K562 (cell line): ENCODE data around the gene OR2F1. TPM values are rescaled to one million over a fixed set of nuclear protein-coding genes. Genes with fewer than 3 reads are reported as not detected.

Source experiments
- ATAC-seq: fragments of 200-7000 bp; cut with Tn5 transposase; 3 replicates; pipeline ENCODE4 v1.9.1; 2020; ENCODE audit warnings: moderate library complexity
- BruUV-seq: library from RNA; stranded (reverse); fragments of 400-500 nt; replicated peaks from 2 replicates; lab custom pipeline; 2021; lab: Mats Ljungman, UMichigan
- CTCF ChIA-PET: fragments of 300-600 bp; formaldehyde crosslinking; extraction: SDS; loops from one replicate; lab custom pipeline; 2021; ENCODE audit warnings: low intra/inter-chr PET ratio; lab: Yijun Ruan, JAX
- POLR2A ChIA-PET: fragments of 300-600, 350-650 bp; sonication (Branson Sonifier 250); formaldehyde crosslinking; extraction: SDS; loops from one replicate; lab custom pipeline; 2021; ENCODE audit warnings: antibody characterized with exemption, inconsistent platforms; lab: Yijun Ruan, JAX
- DNase-seq, 4 experiments: peaks; one replicate each; pipeline versions ENCODE4 v3.0.0 to v3.0.0-alpha.2; 2011 to 2018; ENCODE audit warnings: low spot score in 3 of 4, mixed read lengths in 3 of 4; ENCODE audit errors: extremely low read depth in 1 of 4
- FAIRE-seq: peaks from 2 replicates; lab custom pipeline; 2011; peaks lifted over from hg19 to GRCh38; lab: Jason Lieb, UNC
- H2AFZ ChIP-seq: 2 replicates; pipeline ENCODE4 v1.6.0; 2011; ENCODE audit warnings: low read depth, low read length, control low read depth, inconsistent platforms
- H3K27ac ChIP-seq: fragments of 200-600 bp; 3 replicates; pipeline ENCODE4 v1.8.0; 2011; ENCODE audit warnings: low read depth, mild to moderate bottlenecking, control low read depth, inconsistent platforms, low read length, moderate library complexity, mixed read lengths; ENCODE audit errors: extremely low read depth
- H3K27me3 ChIP-seq, 2 experiments: fragments of 300-600 bp in 1 of 2; 2 replicates in 1 of 2; 3 replicates in 1 of 2; pipeline versions ENCODE4 v1.6.0 to v1.8.0; 2011; ENCODE audit warnings: inconsistent platforms in 2 of 2, low read length in 2 of 2, mild to moderate bottlenecking in 1 of 2, mixed read lengths in 1 of 2, moderate library complexity in 1 of 2; ENCODE audit not compliant: control insufficient read depth in 2 of 2, insufficient read depth in 2 of 2
- H3K36me3 ChIP-seq: fragments of 300-600 bp; 3 replicates; pipeline ENCODE4 v1.8.0; 2011; ENCODE audit warnings: mild to moderate bottlenecking, low read length, inconsistent platforms; ENCODE audit not compliant: control insufficient read depth, insufficient read depth
- H3K4me1 ChIP-seq, 2 experiments: fragments of 200-600 bp in 1 of 2; replicated peaks in 1 of 2; 2 replicates in 1 of 2; 3 replicates in 1 of 2; pipeline versions ENCODE4 v1.5.1 to v1.8.0; 2011; ENCODE audit warnings: inconsistent platforms in 2 of 2, low read length in 2 of 2, mild to moderate bottlenecking in 1 of 2, mixed read lengths in 1 of 2, moderate library complexity in 1 of 2; ENCODE audit not compliant: control insufficient read depth in 2 of 2, insufficient read depth in 2 of 2
- H3K4me2 ChIP-seq: 2 replicates; pipeline ENCODE4 v1.6.1; 2011; ENCODE audit warnings: low read length, control low read depth, inconsistent platforms, mixed read lengths; ENCODE audit not compliant: insufficient read depth
- H3K4me3 ChIP-seq: fragments of 200-600 bp; sonication (generic), shearing (Covaris generic); 2 replicates; pipeline ENCODE4 v1.5.1; 2016; ENCODE audit warnings: control low read depth, inconsistent platforms
- H3K79me2 ChIP-seq: fragments of 200-600 bp; 3 replicates; pipeline ENCODE4 v1.8.0; 2011; ENCODE audit warnings: low read length, inconsistent platforms; ENCODE audit not compliant: control insufficient read depth, insufficient read depth
- H3K9ac ChIP-seq, 2 experiments: 2 replicates each; pipeline versions ENCODE4 v1.6.0 to v1.6.1; 2011; ENCODE audit warnings: low read depth in 2 of 2, low read length in 2 of 2, control low read depth in 1 of 2, inconsistent platforms in 1 of 2, mild to moderate bottlenecking in 1 of 2, mixed read lengths in 1 of 2; ENCODE audit not compliant: insufficient read depth in 1 of 2
- H3K9me1 ChIP-seq: one replicate; pipeline ENCODE4 v1.6.0; 2011; ENCODE audit warnings: inconsistent platforms, mild to moderate bottlenecking, low read length, moderate library complexity; ENCODE audit not compliant: control insufficient read depth, insufficient read depth
- H3K9me3 ChIP-seq: replicated peaks from 2 replicates; pipeline ENCODE4 v1.5.1; 2011; ENCODE audit warnings: low read depth, low read length, inconsistent platforms; ENCODE audit not compliant: control insufficient read depth, insufficient read depth
- H4K20me1 ChIP-seq: replicated peaks from 2 replicates; pipeline ENCODE4 v1.6.1; 2011; ENCODE audit warnings: low read length, inconsistent platforms, mixed read lengths; ENCODE audit not compliant: control insufficient read depth, insufficient read depth
- ATF7 ChIP-seq: fragments of 450-650 bp; IDR thresholded peaks from 2 replicates; pipeline ENCODE4 v1.7.1; 2014; ENCODE audit warnings: mild to moderate bottlenecking, moderate library complexity
- CEBPG ChIP-seq, 3 experiments: fragments of 200-800 bp in 1 of 3; sonication (Bioruptor generic) in 1 of 3; sonication (generic) in 1 of 3; formaldehyde crosslinking in 1 of 3; IDR thresholded peaks in 2 of 3; conservative IDR thresholded peaks in 1 of 3; 2 replicates each; pipeline versions ENCODE4 v1.6.1 to v1.8.0; 2016 to 2022; ENCODE audit warnings: missing compliant biosample characterization in 2 of 3, missing genetic modification characterization in 2 of 3, mild to moderate bottlenecking in 1 of 3, missing genetic modification reagents in 1 of 3
- FOXM1 ChIP-seq, 2 experiments: fragments of 450-650 bp in 1 of 2; sonication (generic) in 1 of 2; formaldehyde crosslinking in 1 of 2; IDR thresholded peaks; 2 replicates each; pipeline versions ENCODE4 v1.6.1 to v1.9.0; 2017 to 2022; ENCODE audit warnings: low read depth in 2 of 2, mild to moderate bottlenecking in 2 of 2, missing genetic modification reagents in 1 of 2, moderate library complexity in 1 of 2
- HNRNPLL ChIP-seq: fragments of 200-400 bp; formaldehyde crosslinking; IDR thresholded peaks from 2 replicates; pipeline ENCODE4 v1.6.1; 2017; ENCODE audit warnings: low read length, low read depth, mild to moderate bottlenecking; ENCODE audit not compliant: poor library complexity, severe bottlenecking
- STAT5B ChIP-seq: fragments of 250-450 bp; sonication (Bioruptor Pico); IDR thresholded peaks from 2 replicates; pipeline ENCODE4 v1.8.0; 2021; ENCODE audit warnings: mild to moderate bottlenecking, inconsistent platforms
- ZNF76 ChIP-seq: fragments of 250-450 bp; sonication (Bioruptor Pico); IDR thresholded peaks from 2 replicates; pipeline ENCODE4 v1.4.0; 2020; ENCODE audit warnings: mild to moderate bottlenecking, moderate library complexity, borderline replicate concordance
- WGBS: fragments of 100-300 bp; shearing (Covaris generic); methylation state at CpG from one replicate; pipeline ENCODE4 v1.1.6; 2016; ENCODE audit warnings: low coverage, mixed read lengths; ENCODE audit not compliant: insufficient coverage; ENCODE audit errors: missing lambda C conversion rate; 5-methylcytosine and 5-hydroxymethylcytosine counted together
- in situ Hi-C: fragments of 300-500 bp; cut with MboI; formaldehyde crosslinking; loops from 4 replicates; pipeline ENCODE4 v1.15.0; 2018; ENCODE audit warnings: inconsistent platforms, mixed read lengths
- intact Hi-C: fragments of 100-400 bp; cut with micrococcal nuclease; formaldehyde crosslinking; loops from 2 replicates; pipeline ENCODE4 v1.14.2; 2022
- polyA plus RNA-seq, 8 experiments: library from polyadenylated mRNA; depleted of rRNA in 4 of 8; stranded (reverse) in 5 of 8; unstranded in 3 of 8; fragments of >200 nt; fragmentation: Nextera tagmentation in 2 of 8; fragmentation: Illumina TruSeq in 1 of 8; extraction: Ambion mirVana in 2 of 8; extraction: Trizol in 1 of 8; gene quantifications; 2 replicates each; pipeline versions ENCODE4 v1.2.1 to v1.2.3, GENCODE V29; 2011 to 2014; ENCODE audit warnings: inconsistent platforms in 1 of 8, missing spikeins in 1 of 8
- total RNA-seq, 7 experiments: library from RNA; depleted of rRNA in 6 of 7; stranded (reverse); fragments of >200 nt in 6 of 7; fragmentation: Illumina TruSeq in 2 of 7; extraction: Trizol in 2 of 7; gene quantifications; 2 replicates each; pipeline versions ENCODE4 v1.2.1 to v1.2.3, GENCODE V29; 2011 to 2021; ENCODE audit warnings: low replicate concordance in 1 of 7
- TF ChIP-seq, protein P1 (sequence below), 2 experiments: fragments of 450-650 bp in 1 of 2; sonication (generic) in 1 of 2; formaldehyde crosslinking in 1 of 2; IDR thresholded peaks in 1 of 2; conservative IDR thresholded peaks in 1 of 2; 2 replicates each; pipeline versions ENCODE4 v1.6.1 to v1.8.1; 2016 to 2023; ENCODE audit warnings: mild to moderate bottlenecking in 2 of 2, moderate library complexity in 2 of 2, inconsistent platforms in 1 of 2, missing genetic modification reagents in 1 of 2

OR2F1 gene
- total and polyA plus RNA-seq, 9 of the 15 experiments (the other 6 are each of a cell fraction or from before 2014, with no cell fraction given) = not detected

GRCh38 chr7:143938379-143939243 lies 16.0 kb upstream of the OR2F1 start (continued):
- TF ChIP-seq ZNF76 = no peak

DNA sequence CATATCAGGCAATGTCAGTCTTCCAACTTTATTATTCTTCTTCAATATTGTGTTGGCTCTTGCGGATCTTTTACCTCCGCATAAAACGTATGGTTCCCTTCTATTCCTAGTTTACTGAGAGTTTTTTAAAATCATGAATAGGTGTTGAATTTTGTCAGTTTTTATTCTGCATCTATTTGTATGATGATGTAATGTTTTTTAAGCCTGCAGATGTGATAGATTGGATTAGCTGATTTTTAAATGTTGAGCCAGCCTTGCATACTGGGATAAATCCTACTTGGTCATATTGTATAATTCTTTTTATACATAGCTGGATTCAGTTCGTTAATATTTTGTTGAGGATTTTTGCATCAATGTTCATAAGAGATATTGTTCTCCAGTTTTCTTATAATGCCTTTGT lies 9.2 kb upstream of the OR2F1 start:
- H2AFZ ChIP-seq = 0 out of 2 replicates have a peak overlapping the region, but pooled peaks have one; percentile 9

More for the DNA sequence above, 9.2 kb upstream of the OR2F1 start:
- WGBS = 8% methylated on average over 4 of the region's 4 CpGs
- H3K36me3 ChIP-seq = no peaks in the 10 kb centered on the region
- no peaks in the 10 kb centered on the region for H3K9me3 ChIP-seq
- H3K9me1 ChIP-seq = no peaks in the 10 kb centered on the region
- CTCF ChIA-PET = no interaction called here
- BruUV-seq = no TSS peak
- FAIRE-seq (no peak), ATAC-seq (no peak), DNase-seq (no peak)
- H3K4me3 ChIP-seq = no peak overlapping the region
- in situ Hi-C loops (no loop called here), intact Hi-C loops (no loop called here)
- TF ChIP-seq, protein P1, sequence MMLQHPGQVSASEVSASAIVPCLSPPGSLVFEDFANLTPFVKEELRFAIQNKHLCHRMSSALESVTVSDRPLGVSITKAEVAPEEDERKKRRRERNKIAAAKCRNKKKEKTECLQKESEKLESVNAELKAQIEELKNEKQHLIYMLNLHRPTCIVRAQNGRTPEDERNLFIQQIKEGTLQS (IDR thresholded peaks at IDR 0.05) = peak; percentile 62
- TF ChIP-seq, protein P1 (CRISPR knock-in tag; conservative IDR thresholded peaks at IDR 0.05) = no peak
- TF ChIP-seq CEBPG (CRISPR knock-in tag; IDR thresholded peaks at IDR 0.05) (no peak), CEBPG (tag; conservative IDR thresholded peaks at IDR 0.05 in 1 of 2, IDR thresholded peaks at IDR 0.05 in 1 of 2) (0 out of 4 replicates have a peak, but pooled peaks of 1 of the 2 experiments have one; percentile 14), HNRNPLL (no peak), ATF7 (0 out of 2 replicates have a peak, but pooled peaks have one; percentile 20), FOXM1 (IDR thresholded peaks at IDR 0.05; ENCODE audit: low read depth) (no peak), FOXM1 (CRISPR knock-in tag; IDR thresholded peaks at IDR 0.05; ENCODE audit: low read depth) (no peak), STAT5B (CRISPR knock-in tag) (no peak)
- no peaks in the 10 kb centered on the region for H3K4me1 ChIP-seq
- no peaks in the 10 kb centered on the region for H4K20me1 ChIP-seq
- POLR2A ChIA-PET = no interaction called here
- H3K9ac ChIP-seq = no peak overlapping the region
- no peak overlapping the region for H3K4me2 ChIP-seq
- no peaks in the 10 kb centered on the region for H3K79me2 ChIP-seq
- no peak overlapping the region for H3K27ac ChIP-seq
- H3K27me3 ChIP-seq = no peaks in the 10 kb centered on the region
